H1 (cell line): ENCODE measurements around the gene ANGEL2. TPM values are rescaled to one million over a fixed set of nuclear protein-coding genes. Genes with fewer than 3 reads are reported as not detected.

Source experiments
- CTCF ChIA-PET: fragments of 300-600 bp; sonication (Branson Sonifier 250); formaldehyde crosslinking; loops from one replicate; lab custom pipeline; 2021; ENCODE audit not compliant: partially characterized antibody; lab: Charles Lee
- POLR2A ChIA-PET: fragments of 300-600 bp; sonication (Branson Sonifier 250); formaldehyde crosslinking; loops from one replicate; lab custom pipeline; 2021; ENCODE audit warnings: inconsistent platforms; ENCODE audit not compliant: partially characterized antibody; lab: Charles Lee
- DNase-seq, 2 experiments: peaks; one replicate each; pipeline versions ENCODE4 v3.0.0 to v3.0.0-alpha.2; 2010 to 2022; ENCODE audit warnings: low spot score in 2 of 2, low read depth in 1 of 2, mixed read lengths in 1 of 2
- FAIRE-seq: peaks from 2 replicates; lab custom pipeline; 2011; peaks lifted over from hg19 to GRCh38; lab: Jason Lieb, UNC
- H2AFZ ChIP-seq: 2 replicates; pipeline ENCODE4 v1.8.1; 2012; ENCODE audit warnings: low read length, inconsistent platforms
- H2AK5ac ChIP-seq: 2 replicates; pipeline ENCODE4 v1.6.1; 2013; ENCODE audit warnings: low read depth, low read length
- H2BK120ac ChIP-seq: replicated peaks from 2 replicates; pipeline ENCODE3; 2013; ENCODE audit warnings: low read depth, low read length, inconsistent platforms
- H2BK12ac ChIP-seq: 2 replicates; pipeline ENCODE4 v1.6.1; 2013; ENCODE audit warnings: low read depth, low read length
- H2BK15ac ChIP-seq: 2 replicates; pipeline ENCODE4 v1.6.1; 2013; ENCODE audit warnings: low read length
- H2BK20ac ChIP-seq: 2 replicates; pipeline ENCODE4 v1.6.1; 2013; ENCODE audit warnings: low read length
- H2BK5ac ChIP-seq: 2 replicates; pipeline ENCODE4 v1.6.1; 2013; ENCODE audit warnings: low read depth, low read length
- H3K14ac ChIP-seq: 2 replicates; pipeline ENCODE4 v1.6.1; 2013; ENCODE audit warnings: inconsistent platforms; ENCODE audit not compliant: insufficient read length
- H3K18ac ChIP-seq: 2 replicates; pipeline ENCODE4 v1.6.1; 2013; ENCODE audit warnings: low read length; ENCODE audit errors: extremely low read depth
- H3K23ac ChIP-seq: 2 replicates; pipeline ENCODE4 v1.6.1; 2013; ENCODE audit warnings: inconsistent platforms; ENCODE audit not compliant: insufficient read length
- H3K23me2 ChIP-seq: 2 replicates; pipeline ENCODE4 v1.6.1; 2013; ENCODE audit warnings: low read depth, low read length
- H3K27ac ChIP-seq: 2 replicates; pipeline ENCODE4 v1.6.1; 2011; ENCODE audit warnings: low read depth, low read length, inconsistent platforms
- H3K27me3 ChIP-seq, 4 experiments: replicated peaks in 1 of 4; 1 replicate in 1 of 4; 2 replicates in 3 of 4; pipeline versions ENCODE4 v1.6.1 to v1.8.1; 2011 to 2013; ENCODE audit warnings: low read length in 3 of 4, mild to moderate bottlenecking in 3 of 4, inconsistent platforms in 2 of 4, mixed read lengths in 2 of 4, moderate library complexity in 1 of 4; ENCODE audit not compliant: control insufficient read depth in 3 of 4, insufficient read depth in 3 of 4; ENCODE audit errors: extremely low read depth in 1 of 4
- H3K36me3 ChIP-seq, 4 experiments: 2 replicates each; pipeline versions ENCODE4 v1.6.1 to v1.8.1; 2011 to 2013; ENCODE audit warnings: mild to moderate bottlenecking in 4 of 4, low read length in 3 of 4, moderate library complexity in 2 of 4, control low read depth in 1 of 4, inconsistent platforms in 1 of 4; ENCODE audit not compliant: insufficient read depth in 4 of 4, control insufficient read depth in 2 of 4
- H3K4ac ChIP-seq: replicated peaks from 2 replicates; pipeline ENCODE3; 2013; ENCODE audit warnings: low read length, low read depth, mixed read lengths, inconsistent platforms; ENCODE audit not compliant: insufficient read length
- H3K4me1 ChIP-seq, 4 experiments: replicated peaks in 1 of 4; 1 replicate in 1 of 4; 2 replicates in 3 of 4; pipeline versions ENCODE4 v1.6.1 to v1.8.1; 2011 to 2013; ENCODE audit warnings: low read length in 3 of 4, inconsistent platforms in 2 of 4, mixed read lengths in 1 of 4; ENCODE audit not compliant: insufficient read depth in 4 of 4, control insufficient read depth in 3 of 4
- H3K4me2 ChIP-seq, 2 experiments: 2 replicates each; pipeline versions ENCODE4 v1.6.1 to v1.8.1; 2011 to 2013; ENCODE audit warnings: low read depth in 2 of 2, low read length in 2 of 2, control low read depth in 1 of 2, inconsistent platforms in 1 of 2, mild to moderate bottlenecking in 1 of 2; ENCODE audit not compliant: insufficient read depth in 1 of 2
- H3K4me3 ChIP-seq, 4 experiments: fragments of 200-600, 300-600 bp in 1 of 4; sonication (generic), shearing (Covaris generic), sonication (Bioruptor Twin) in 1 of 4; 2 replicates each; pipeline versions ENCODE4 v1.5.1 to v1.8.1; 2011 to 2016; ENCODE audit warnings: low read length in 4 of 4, low read depth in 3 of 4, control low read depth in 2 of 4, inconsistent platforms in 2 of 4, mild to moderate bottlenecking in 2 of 4, mixed read lengths in 1 of 4, moderate library complexity in 1 of 4; ENCODE audit not compliant: insufficient read depth in 2 of 4; ENCODE audit errors: extremely low read depth in 1 of 4
- H3K56ac ChIP-seq: replicated peaks from 2 replicates; pipeline ENCODE3; 2013; ENCODE audit warnings: low read depth, mild to moderate bottlenecking, mixed read lengths, low read length, inconsistent platforms; ENCODE audit not compliant: insufficient read length
- H3K79me1 ChIP-seq: 2 replicates; pipeline ENCODE4 v1.6.1; 2013; ENCODE audit warnings: low read depth, low read length, control low read depth
- H3K79me2 ChIP-seq, 2 experiments: 2 replicates each; pipeline versions ENCODE4 v1.6.1 to v1.8.1; 2012 to 2013; ENCODE audit warnings: low read length in 2 of 2, mild to moderate bottlenecking in 2 of 2, inconsistent platforms in 1 of 2; ENCODE audit not compliant: insufficient read depth in 2 of 2, control insufficient read depth in 1 of 2
- H3K9ac ChIP-seq, 4 experiments: replicated peaks in 1 of 4; 1 replicate in 1 of 4; 2 replicates in 3 of 4; pipeline versions ENCODE4 v1.6.1 to v1.8.1; 2011 to 2013; ENCODE audit warnings: low read depth in 3 of 4, low read length in 3 of 4, control low read depth in 2 of 4, mild to moderate bottlenecking in 2 of 4, moderate library complexity in 2 of 4, inconsistent platforms in 1 of 4; ENCODE audit errors: extremely low read depth in 1 of 4
- H3K9me3 ChIP-seq, 2 experiments: 2 replicates each; pipeline versions ENCODE4 v1.6.1 to v1.8.1; 2012 to 2013; ENCODE audit warnings: mild to moderate bottlenecking in 2 of 2, moderate library complexity in 2 of 2, control low read depth in 1 of 2, inconsistent platforms in 1 of 2, low read depth in 1 of 2, low read length in 1 of 2, mixed read lengths in 1 of 2; ENCODE audit not compliant: insufficient read depth in 2 of 2
- H4K20me1 ChIP-seq, 2 experiments: replicated peaks in 1 of 2; 2 replicates each; pipeline versions ENCODE3 to v1.8.1; 2011 to 2013; ENCODE audit warnings: inconsistent platforms in 2 of 2, low read length in 2 of 2, mild to moderate bottlenecking in 1 of 2; ENCODE audit not compliant: insufficient read depth in 2 of 2, control insufficient read depth in 1 of 2
- H4K5ac ChIP-seq: 2 replicates; pipeline ENCODE4 v1.6.1; 2013; ENCODE audit warnings: low read length, low read depth, mixed read lengths, inconsistent platforms; ENCODE audit not compliant: insufficient read length
- H4K8ac ChIP-seq: 2 replicates; pipeline ENCODE4 v1.8.0; 2013; ENCODE audit warnings: mild to moderate bottlenecking, moderate library complexity, low read length, inconsistent platforms; ENCODE audit not compliant: insufficient read depth; ENCODE audit errors: extremely low read depth
- H4K91ac ChIP-seq: replicated peaks from 2 replicates; pipeline ENCODE3; 2013; ENCODE audit warnings: low read length, mixed read lengths, inconsistent platforms; ENCODE audit not compliant: insufficient read length
- FOSL1 ChIP-seq: IDR thresholded peaks from 2 replicates; pipeline ENCODE4 v1.6.1; 2011; ENCODE audit warnings: mild to moderate bottlenecking, low read depth, low read length, moderate library complexity; ENCODE audit not compliant: insufficient read depth
- JUND ChIP-seq: IDR thresholded peaks from 2 replicates; pipeline ENCODE4 v1.6.1; 2011; ENCODE audit warnings: mild to moderate bottlenecking, improper control_type of control experiment, low read length
- NANOG ChIP-seq: IDR thresholded peaks from 2 replicates; pipeline ENCODE4 v1.6.1; 2011; ENCODE audit warnings: low read length, low read depth, mild to moderate bottlenecking, inconsistent platforms; ENCODE audit not compliant: insufficient read depth, poor library complexity, severe bottlenecking
- RNF2 ChIP-seq: fragments of 200-900, 300-1000 bp; sonication (generic); IDR thresholded peaks from 2 replicates; pipeline ENCODE4 v1.7.1; 2016; ENCODE audit warnings: borderline replicate concordance, low read depth, mild to moderate bottlenecking, antibody characterized with exemption, low read length; ENCODE audit not compliant: poor library complexity, severe bottlenecking; ENCODE audit errors: missing control alignments
- SIRT6 ChIP-seq: IDR thresholded peaks from one replicate; pipeline ENCODE4 v1.7.1; 2012; ENCODE audit warnings: low read length, inconsistent platforms
- SP1 ChIP-seq: IDR thresholded peaks from 2 replicates; pipeline ENCODE4 v1.6.1; 2011; ENCODE audit warnings: low read depth, low read length
- SP2 ChIP-seq: IDR thresholded peaks from 2 replicates; pipeline ENCODE4 v1.6.1; 2012; ENCODE audit warnings: mild to moderate bottlenecking, low read length, inconsistent platforms
- SP4 ChIP-seq: IDR thresholded peaks from 2 replicates; pipeline ENCODE4 v1.6.1; 2012; ENCODE audit warnings: low read length, inconsistent platforms
- SUZ12 ChIP-seq: fragments of 200-600 bp; sonication (generic); IDR thresholded peaks from 2 replicates; pipeline ENCODE4 v1.6.1; 2012; ENCODE audit warnings: mild to moderate bottlenecking, inconsistent platforms, low read length, moderate library complexity, mixed read lengths
- TAF1 ChIP-seq: IDR thresholded peaks from 2 replicates; pipeline ENCODE4 v1.6.1; 2011; ENCODE audit warnings: mild to moderate bottlenecking, low read depth, low read length
- TBP ChIP-seq: IDR thresholded peaks from 2 replicates; pipeline ENCODE4 v1.6.1; 2011; ENCODE audit warnings: low read depth, low read length, improper control_type of control experiment
- ZNF274 ChIP-seq: IDR thresholded peaks from 2 replicates; pipeline ENCODE4 v1.7.0; 2012; ENCODE audit warnings: low read length, borderline replicate concordance; ENCODE audit errors: extremely low read depth
- WGBS, 2 experiments: shearing (Covaris generic) in 1 of 2; methylation state at CpG; one replicate each; pipeline versions ENCODE4 v1.1.6 to v1.1.7; 2013 to 2015; ENCODE audit warnings: low lambda C conversion rate in 2 of 2, mixed read lengths in 2 of 2, inconsistent platforms in 1 of 2, low coverage in 1 of 2, missing lambda C conversion rate in 1 of 2; ENCODE audit not compliant: insufficient replicate concordance in 2 of 2, insufficient coverage in 1 of 2, insufficient read length in 1 of 2; ENCODE audit errors: extremely low coverage in 1 of 2, missing lambda C conversion rate in 1 of 2; 5-methylcytosine and 5-hydroxymethylcytosine counted together
- polyA plus RNA-seq, 7 experiments: library from polyadenylated mRNA; depleted of rRNA in 3 of 7; stranded (reverse) in 5 of 7; unstranded in 2 of 7; fragments of >200 nt in 5 of 7; fragments of 200-250 nt in 2 of 7; gene quantifications; 1 replicate in 5 of 7; 2 replicates in 1 of 7; 4 replicates in 1 of 7; pipeline versions ENCODE4 v1.2.1 to v1.2.3, GENCODE V29; 2011 to 2013; ENCODE audit warnings: missing spikeins in 2 of 7, mixed read lengths in 2 of 7
- total RNA-seq: library from RNA; stranded (reverse); fragmentation: NEBNext Ultra II Directional; extraction: Animal tissue kit (Norgen Biotek cat#: 25700); gene quantifications from 2 replicates; pipeline ENCODE4 v1.2.1, GENCODE V29; 2021
- TF ChIP-seq, protein P1 (sequence below): IDR thresholded peaks from 2 replicates; pipeline ENCODE4 v1.6.1; 2012; ENCODE audit warnings: inconsistent platforms

Gene ANGEL2
- total and polyA plus RNA-seq, 2 of the 8 experiments (the other 6 are each of a cell fraction or from before 2014, with no cell fraction given): 18.1 to 39.9 TPM

DNA sequence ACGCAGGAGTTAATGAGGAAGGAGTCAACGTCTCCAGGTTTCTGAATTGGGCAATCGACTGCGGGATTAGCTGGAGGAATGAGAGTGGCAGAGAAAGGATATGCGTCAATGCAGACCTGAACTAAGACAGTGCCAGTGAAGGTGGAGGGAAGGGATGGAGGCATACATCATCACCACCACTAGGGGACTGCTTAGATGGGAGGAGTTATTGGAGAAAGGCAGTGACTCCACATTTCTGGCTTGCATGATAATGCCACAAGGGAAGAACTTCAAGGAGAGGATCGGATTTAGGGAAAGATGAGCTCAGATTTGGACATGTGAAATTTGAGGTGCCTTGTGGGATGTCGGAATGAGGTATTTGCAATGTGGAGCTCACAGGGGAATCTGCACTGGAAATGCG lies 47.9 kb downstream of the ANGEL2 start:
- Histone ChIP-seq H2BK12ac (no peak overlapping the region), H2BK5ac (no peak overlapping the region; the same call in 1 of the 2 replicates), H2BK15ac (no peak overlapping the region), H3K27ac (peak overlapping the region; percentile 20), H3K23ac (no peak overlapping the region), H4K5ac (no peak overlapping the region), H2AFZ (no peak overlapping the region), H3K4me3 (no peak overlapping the region), H3K27me3 (no peaks in the 10 kb centered on the region), H4K20me1 (peaks cover 1 to 2% of the 10 kb centered on the region in 2 experiments), H3K79me1 (no peaks in the 10 kb centered on the region), H3K14ac (no peak overlapping the region), H3K9ac (no peak overlapping the region), H3K4me2 (peak overlapping the region in 1 of 2 experiments; percentile 12; a peak in 1 of 4 replicates), H3K4ac (no peak overlapping the region), H2BK120ac (no peak overlapping the region), H4K91ac (no peak overlapping the region), H2BK20ac (no peak overlapping the region), H3K9me3 (no peaks in the 10 kb centered on the region), H3K18ac (no peak overlapping the region), H3K56ac (no peak overlapping the region), H3K36me3 (peaks cover 36 to 95% (median 76%) of the 10 kb centered on the region in 4 experiments), H3K79me2 (no peaks in the 10 kb centered on the region), H3K4me1 (peaks cover 0 to 20% (median 8%) of the 10 kb centered on the region in 4 experiments; a peak in 5 of 7 replicates), H3K23me2 (no peaks in the 10 kb centered on the region), H2AK5ac (no peak overlapping the region), H4K8ac (no peak overlapping the region)
- FAIRE-seq: peak; percentile 97
- DNase-seq: peak in 1 of 2 experiments; percentile 61
- 81% methylated on average over 8 of the region's 8 CpGs; no CpG with 5 or more reads in 1 of the 2 experiments for WGBS, 2 experiments
- ChIA-PET CTCF (interaction anchor here (0.6 to 4.8 kb wide), 38 partner anchors 9 to 1303 kb away, joined by 3 to 64 read pairs (median 4); partner anchors contain the start of genes RPS6KC1 and VASH2), POLR2A (interaction anchor here (0.7 to 12.7 kb wide), 26 partner anchors 9 to 359 kb away, joined by 3 to 240 read pairs (median 6); partner anchors contain the start of genes ATF3, FLVCR1 and VASH2)
- TF ChIP-seq SP4 (0 out of 2 replicates have a peak, but pooled peaks have one; percentile 46), TBP (no peak), ZNF274 (no peak), TAF1 (no peak), SIRT6 (no peak), NANOG (no peak), RNF2 (no peak), SP1 (peak; percentile 70; the same call in 1 of the 2 replicates), SP2 (no peak), SUZ12 (no peak), FOSL1 (no peak), JUND (no peak)
- TF ChIP-seq, protein P1, sequence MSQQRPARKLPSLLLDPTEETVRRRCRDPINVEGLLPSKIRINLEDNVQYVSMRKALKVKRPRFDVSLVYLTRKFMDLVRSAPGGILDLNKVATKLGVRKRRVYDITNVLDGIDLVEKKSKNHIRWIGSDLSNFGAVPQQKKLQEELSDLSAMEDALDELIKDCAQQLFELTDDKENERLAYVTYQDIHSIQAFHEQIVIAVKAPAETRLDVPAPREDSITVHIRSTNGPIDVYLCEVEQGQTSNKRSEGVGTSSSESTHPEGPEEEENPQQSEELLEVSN: no peak
